ENCODE data around the gene PLA2G4A.

- no peak for TF ChIP-seq CTCF (conservative IDR thresholded peaks at IDR 0.05; ENCODE audit: low read depth in 2 of 2)
- TF ChIP-seq EZH2phosphoT487 (IDR thresholded peaks at IDR 0.05; ENCODE audit: unreplicated experiment): no peak
- TF ChIP-seq REST (IDR thresholded peaks at IDR 0.05; ENCODE audit: unreplicated experiment): no peak
- TF ChIP-seq POLR2AphosphoS5 (IDR thresholded peaks at IDR 0.05; ENCODE audit: low read depth): no peak
- TF ChIP-seq CREB1 (CRISPR knock-in tag; IDR thresholded peaks at IDR 0.05; ENCODE audit: low read depth): no peak
- TF ChIP-seq EZH2 (IDR thresholded peaks at IDR 0.05; ENCODE audit: low read depth, unreplicated experiment): no peak
- no peak for TF ChIP-seq ETS1 (IDR thresholded peaks at IDR 0.05)
- TF ChIP-seq ZNF331 (CRISPR knock-in tag; IDR thresholded peaks at IDR 0.05; ENCODE audit: low read depth): no peak
- TF ChIP-seq NANOG (IDR thresholded peaks at IDR 0.05; ENCODE audit: borderline replicate concordance): no peak
- TF ChIP-seq ZNF462 (CRISPR knock-in tag; IDR thresholded peaks at IDR 0.05): no peak
Measured at GRCh38 chr1:186841599-186841998, 12.8 kb downstream of the PLA2G4A start.
